Retina (tissue), 1 donor: ENCODE measurements around the gene RND2.
"Not testable (repeated sequence)": the region's sequence is repeated elsewhere in the genome, so short reads cannot be mapped to it uniquely, and the experiment has no call there.

Experiments used
- DNase-seq: peaks from one replicate; pipeline ENCODE4 v3.0.0-alpha.2; 2016

RND2 gene

DNA sequence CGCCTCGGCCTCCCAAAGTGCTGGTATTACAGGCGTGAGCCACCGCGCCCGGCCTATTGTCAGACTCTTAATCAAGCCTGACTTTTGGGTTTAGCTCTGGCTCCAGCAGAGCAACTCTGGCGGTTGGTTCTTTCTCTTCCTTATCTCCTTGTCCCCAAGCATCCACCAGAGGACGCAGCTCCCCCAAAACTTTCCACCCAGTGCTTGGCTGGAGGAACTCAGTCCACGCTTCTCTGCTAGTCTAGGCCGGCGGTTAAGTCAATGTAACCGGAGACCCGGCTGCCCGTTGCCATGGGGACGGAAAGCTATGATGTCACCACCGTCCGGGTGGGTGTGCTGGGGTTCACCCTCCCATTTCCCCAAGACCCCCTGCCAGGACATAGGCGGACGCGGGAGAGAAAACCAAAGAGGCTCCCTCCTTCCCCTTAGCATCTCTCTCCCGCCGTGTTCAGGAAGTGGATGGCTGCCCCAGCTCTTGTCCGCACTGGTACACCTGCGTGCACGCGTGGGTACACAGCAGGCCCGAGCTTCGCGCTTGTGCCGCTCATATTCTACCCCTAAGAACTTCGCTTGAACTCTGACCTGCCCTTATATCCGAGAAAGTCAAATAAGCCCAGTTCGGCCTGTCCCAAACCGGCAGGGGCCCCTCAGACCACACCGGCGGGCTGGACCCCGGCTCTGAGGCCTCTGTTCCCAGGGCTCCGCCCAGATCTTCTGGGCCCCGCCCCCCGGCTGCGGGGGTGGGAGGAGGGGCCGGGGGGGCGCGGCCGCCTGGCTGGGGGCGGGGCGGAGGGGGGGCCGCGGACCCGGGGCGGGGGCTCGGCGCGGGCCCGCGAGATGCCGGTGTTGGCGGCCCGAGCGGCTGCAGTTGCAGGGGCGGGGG is at the start of gene RND2:
Gene RND2, plus strand, starts transcription at position 825 of the 883 bp plus-strand sequence. CDS start 117 bp downstream, outside the sequence.
- DNase-seq = peak; percentile 96

GRCh38 chr17:42975265-42975664 is 49.8 kb upstream of the RND2 start:
- DNase-seq = no peak

DNA sequence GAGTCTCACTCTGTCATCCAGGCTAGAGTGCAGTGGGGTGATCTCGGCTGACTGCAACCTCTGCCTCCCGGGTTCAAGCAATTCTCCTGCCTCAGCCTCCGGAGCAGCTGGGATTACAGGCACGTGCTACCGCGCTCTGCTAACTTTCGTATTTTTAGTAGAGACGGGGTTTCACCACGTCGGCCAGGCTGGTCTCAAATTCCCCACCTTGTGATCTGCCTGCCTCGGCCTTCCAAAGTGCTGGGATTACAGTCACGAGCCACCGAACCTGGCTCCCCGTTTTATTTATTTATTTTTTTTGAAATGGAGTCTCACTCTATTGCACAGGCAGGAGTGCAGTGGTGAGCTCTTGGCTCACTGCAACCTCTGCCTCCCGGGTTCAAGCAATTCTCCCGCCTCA is 49.3 kb upstream of the RND2 start:
- not testable (repeated sequence) for DNase-seq

GRCh38 chr17:42979511-42980273 is 45.3 kb upstream of the RND2 start, which contains the start of gene PTGES3L:
PTGES3L (minus strand) TSS chr17:42980080; CDS start chr17:42980053, 27 bp downstream.
- no peak for DNase-seq

- DNase-seq = peak; percentile 97
Measured at GRCh38 chr17:42980274-42980765, 44.7 kb upstream of the RND2 start, which contains the start of gene RUNDC1. RUNDC1 (plus strand) TSS chr17:42980565; CDS start chr17:42980577, 12 bp downstream.

- DNase-seq = peak; percentile 56
Measured at GRCh38 chr17:42980766-42981397, 44.1 kb upstream of the RND2 start.

DNA sequence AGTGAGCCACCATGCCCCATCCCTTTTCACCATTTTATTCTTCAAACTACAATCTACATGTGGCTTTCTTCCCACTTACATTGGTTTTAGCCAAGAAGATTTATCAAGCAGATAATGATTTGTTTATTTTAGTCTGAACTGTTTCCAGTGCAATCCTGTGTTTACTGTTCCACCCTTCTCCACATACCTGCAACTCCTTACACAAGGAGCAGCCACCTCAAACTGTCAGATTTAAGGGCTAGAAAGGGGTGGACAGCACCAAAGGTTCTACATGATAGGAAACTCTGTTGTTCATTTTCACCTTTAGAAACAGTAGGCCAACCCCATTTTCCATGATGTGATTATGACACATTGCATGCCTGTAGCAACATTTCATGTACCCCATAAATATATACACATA is 42.8 kb upstream of the RND2 start:
- DNase-seq = no peak

- DNase-seq = no peak
Measured at GRCh38 chr17:42985225-42985624, 39.8 kb upstream of the RND2 start.

DNA sequence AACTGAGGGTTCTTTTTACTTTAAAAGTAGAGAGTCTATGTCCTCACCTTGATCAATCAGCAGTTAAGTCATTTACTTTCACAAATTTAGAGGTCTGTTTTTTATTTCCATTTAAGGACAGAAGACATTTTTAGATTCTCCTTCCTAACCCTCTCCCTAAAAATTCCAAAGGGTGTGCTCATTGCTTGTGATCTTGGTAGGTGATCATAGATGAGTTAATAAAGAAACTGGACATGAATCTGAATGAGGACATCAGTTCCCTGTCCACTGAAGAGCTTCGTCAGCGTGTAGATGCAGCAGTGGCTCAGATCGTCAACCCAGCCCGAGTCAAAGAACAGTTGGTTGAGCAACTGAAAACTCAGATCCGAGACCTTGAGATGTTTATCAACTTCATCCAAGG is 35.9 kb upstream of the RND2 start:
- no peak for DNase-seq

DNA sequence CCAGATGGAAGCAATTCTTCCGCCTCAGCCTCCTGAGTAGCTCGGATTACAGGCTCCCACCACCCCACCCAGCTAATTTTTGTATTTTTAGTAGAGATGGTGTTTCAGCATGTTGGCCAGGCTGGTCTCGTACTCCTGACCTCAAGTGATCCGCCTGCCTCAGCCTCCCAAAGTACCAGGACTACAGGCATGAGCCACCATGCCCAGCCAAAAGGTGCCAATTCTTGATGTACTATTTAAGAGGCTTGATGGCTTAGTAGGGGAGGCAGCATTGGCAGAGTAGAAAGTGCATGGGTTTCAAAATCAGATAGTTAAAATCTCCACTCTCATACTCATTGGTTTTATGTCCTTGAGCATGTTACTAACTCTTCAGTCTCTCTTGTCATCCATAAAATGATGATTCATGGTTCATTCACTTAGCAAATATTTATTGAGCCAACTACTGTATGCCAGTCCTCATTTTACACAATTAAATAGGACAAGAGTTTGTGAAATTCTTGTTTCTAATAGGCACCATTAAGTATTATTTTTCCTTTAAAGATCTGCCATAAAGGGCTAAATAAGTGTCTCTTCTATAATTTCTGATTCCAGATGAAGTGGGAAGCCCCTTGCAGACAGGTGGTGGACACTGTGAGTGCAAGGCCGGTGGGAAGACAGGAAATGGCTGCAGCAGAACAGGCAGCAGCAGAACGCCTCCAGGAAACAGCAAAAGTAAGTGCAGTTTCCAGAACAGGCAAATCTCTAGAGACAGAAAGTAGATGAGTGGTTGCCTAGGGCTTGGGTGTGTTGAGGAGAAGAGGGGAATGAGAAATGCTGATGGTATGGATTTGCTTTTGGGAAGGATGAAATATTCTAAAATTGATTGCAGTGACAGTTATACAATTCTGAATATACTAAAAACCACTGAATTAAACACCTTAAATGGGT is 35.0 kb upstream of the RND2 start:
- no peak for DNase-seq

DNA sequence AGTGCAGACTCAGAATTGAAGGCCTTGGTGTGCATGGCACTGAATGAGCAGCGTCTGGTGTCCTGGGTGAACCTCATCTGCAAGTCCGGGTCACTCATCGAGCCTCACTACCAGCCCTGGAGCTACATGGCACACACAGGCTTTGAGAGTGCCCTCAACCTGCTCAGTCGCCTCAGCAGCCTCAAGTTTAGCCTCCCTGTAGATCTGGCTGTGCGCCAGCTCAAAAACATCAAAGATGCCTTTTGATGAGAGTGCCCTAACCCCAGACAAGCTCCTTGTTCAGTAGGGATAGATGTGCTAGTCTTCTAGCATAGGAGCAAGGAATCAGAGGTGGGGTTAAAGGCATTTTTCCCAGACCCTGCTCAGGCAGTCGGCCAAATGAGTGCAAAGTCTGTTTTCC is 33.6 kb upstream of the RND2 start:
- DNase-seq = no peak

- no peak for DNase-seq
Measured at GRCh38 chr17:42992872-42993271, 32.2 kb upstream of the RND2 start.

DNA sequence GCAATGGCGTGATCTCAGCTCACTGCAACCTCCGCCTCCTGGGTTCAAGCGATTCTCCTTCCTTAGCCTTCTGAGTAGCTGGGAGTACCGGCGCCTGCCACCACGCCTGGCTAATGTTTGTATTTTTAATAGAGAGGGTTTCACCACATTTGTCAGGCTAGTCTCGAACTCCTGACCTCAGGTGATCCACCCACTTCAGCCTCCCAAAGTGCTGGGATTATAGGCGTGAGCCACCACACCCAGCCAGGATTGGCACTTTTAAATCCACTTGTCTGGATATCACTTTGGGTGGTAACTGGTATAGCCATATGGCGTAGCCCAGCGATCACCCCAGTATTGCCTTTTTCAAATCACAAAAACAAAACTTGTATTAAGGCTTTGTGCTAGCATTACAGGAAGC is 31.1 kb upstream of the RND2 start:
- not testable (repeated sequence) for DNase-seq

DNA sequence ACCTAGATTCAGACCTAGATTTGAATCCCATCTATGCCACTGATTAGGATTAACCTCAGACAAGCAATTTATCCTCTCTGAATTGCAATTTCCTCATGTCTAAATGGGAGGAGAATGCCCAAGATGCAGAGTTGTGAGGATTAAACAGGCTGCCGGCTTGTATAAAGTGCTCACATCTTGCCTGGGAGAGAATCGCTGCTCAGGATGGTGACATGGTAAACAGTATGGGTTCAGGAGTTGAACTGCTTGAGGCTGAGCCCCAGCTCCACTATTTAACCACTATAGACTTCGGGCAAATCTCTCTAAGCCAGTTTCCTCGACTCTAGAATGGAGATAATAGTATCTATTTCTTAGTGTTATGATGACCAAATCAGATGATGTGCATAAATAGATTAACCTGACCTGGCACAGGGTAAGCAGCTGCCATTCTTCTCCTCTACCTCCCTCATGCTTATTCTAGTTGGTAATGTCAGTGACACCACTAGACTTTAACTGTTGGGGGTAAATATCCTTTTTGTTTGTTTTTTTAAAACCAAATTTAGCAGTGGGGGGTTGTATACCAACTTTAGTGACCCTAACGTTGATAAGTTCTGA is 27.5 kb upstream of the RND2 start:
- no peak for DNase-seq

- peak; percentile 100 for DNase-seq
Measured at GRCh38 chr17:42997984-42998938, 26.8 kb upstream of the RND2 start, which contains the start of gene RPL27. RPL27 (plus strand) TSS chr17:42998419; CDS start chr17:42998751, 332 bp downstream.

GRCh38 chr17:42999003-42999525 is 26.0 kb upstream of the RND2 start:
- no peak for DNase-seq

- DNase-seq = not testable (repeated sequence)
Measured at GRCh38 chr17:43000894-43001293, 24.1 kb upstream of the RND2 start.

DNA sequence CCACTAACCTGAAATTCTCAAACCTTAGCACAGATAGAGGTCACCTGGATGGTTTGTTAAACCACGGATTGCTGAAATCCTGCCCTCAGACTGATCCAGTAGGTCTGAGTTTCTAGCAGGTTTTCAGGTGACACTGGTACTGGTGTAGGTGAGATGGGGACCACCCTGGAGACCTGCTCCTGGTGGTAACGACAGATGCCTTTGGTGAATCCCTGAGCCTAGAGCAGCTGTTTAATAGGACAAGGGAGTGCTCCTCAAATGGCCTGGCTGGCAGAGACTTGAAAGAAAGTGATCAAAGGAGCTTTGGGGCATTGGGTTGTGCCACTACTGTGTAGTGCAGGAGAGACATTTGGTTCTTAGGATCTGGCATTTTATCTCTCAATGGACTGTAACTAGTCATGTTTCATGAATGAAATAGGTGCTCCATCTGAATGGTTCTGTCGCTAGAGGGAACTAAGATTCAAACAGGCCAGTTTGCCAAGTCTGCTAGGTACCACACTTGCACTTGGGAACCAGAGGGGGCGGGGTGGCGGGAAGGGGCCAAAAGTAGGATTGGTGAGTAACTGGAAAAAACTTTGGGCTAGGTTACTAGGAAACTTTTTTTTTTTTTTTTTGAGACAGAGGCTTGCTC is 21.4 kb upstream of the RND2 start:
- no peak for DNase-seq
